RWPE2 (cell line): ENCODE data around the gene THSD4.
A peak's percentile ranks its signal among the peaks of the same experiment; 100 is the strongest.

ENCODE experiments used
- ATAC-seq: fragments of 200-7000 bp; cut with Tn5 transposase; 3 replicates; pipeline ENCODE4 v1.9.1; 2021; ENCODE audit warnings: low read depth
- DNase-seq: peaks from one replicate; pipeline ENCODE4 v3.0.0-alpha.2; 2020; ENCODE audit warnings: low spot score
- H3K27ac ChIP-seq: fragments of 450-650 bp; 2 replicates; pipeline ENCODE4 v1.5.1; 2017; ENCODE audit warnings: mild to moderate bottlenecking; ENCODE audit not compliant: poor library complexity, severe bottlenecking
- H3K27me3 ChIP-seq: fragments of 250-450 bp; sonication (Bioruptor Pico); 2 replicates; pipeline ENCODE4 v1.5.1; 2021; ENCODE audit warnings: mild to moderate bottlenecking, moderate library complexity; ENCODE audit not compliant: insufficient read depth, poor library complexity, severe bottlenecking
- H3K36me3 ChIP-seq: fragments of 250-450 bp; sonication (Bioruptor Pico); 2 replicates; pipeline ENCODE4 v1.5.1; 2020; ENCODE audit warnings: low read depth, mild to moderate bottlenecking, moderate library complexity
- H3K4me1 ChIP-seq: fragments of 250-450 bp; sonication (Bioruptor Pico); 2 replicates; pipeline ENCODE4 v1.5.1; 2021; ENCODE audit warnings: mild to moderate bottlenecking, moderate library complexity; ENCODE audit not compliant: insufficient read depth, poor library complexity, severe bottlenecking
- H3K4me3 ChIP-seq: fragments of 250-450 bp; sonication (Bioruptor Pico); 2 replicates; pipeline ENCODE4 v1.5.1; 2021; ENCODE audit warnings: mild to moderate bottlenecking, moderate library complexity; ENCODE audit not compliant: severe bottlenecking
- H3K9me3 ChIP-seq: fragments of 250-450 bp; sonication (Bioruptor Pico); 2 replicates; pipeline ENCODE4 v1.5.1; 2021; ENCODE audit warnings: mild to moderate bottlenecking, moderate library complexity; ENCODE audit not compliant: severe bottlenecking
- CTCF ChIP-seq: fragments of 450-650 bp; IDR thresholded peaks from one replicate; pipeline ENCODE4 v1.5.1; 2017; ENCODE audit warnings: mild to moderate bottlenecking, moderate library complexity; ENCODE audit not compliant: poor library complexity, severe bottlenecking

Gene THSD4

DNA sequence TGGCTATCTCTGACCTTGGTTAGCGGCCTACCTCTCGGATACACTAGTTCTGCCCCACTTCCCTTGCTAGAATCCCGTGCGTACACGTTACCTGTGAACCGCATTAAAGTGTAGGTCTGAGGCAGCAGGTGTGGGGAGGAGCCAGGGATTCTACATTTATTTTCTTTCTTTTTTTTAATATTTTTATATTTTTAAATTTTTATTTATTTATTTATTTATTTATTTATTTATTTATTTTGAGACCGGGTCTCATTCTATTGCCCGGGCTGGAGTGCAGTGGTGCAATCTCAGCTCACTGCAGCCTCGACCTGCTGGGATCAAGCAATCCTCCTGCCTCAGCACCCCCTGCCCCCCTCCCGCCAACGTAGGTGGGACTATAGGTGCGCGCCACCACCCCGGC lies 634.2 kb downstream of the THSD4 start:
- H3K27ac ChIP-seq, result peak overlapping the region; percentile 92
- H3K27me3 ChIP-seq, result no peaks in the 10 kb centered on the region
- TF ChIP-seq CTCF, result no peak
- DNase-seq (no peak), ATAC-seq (no peak)
- H3K4me3 ChIP-seq, result no peak overlapping the region
- peaks cover 50% of the 10 kb centered on the region for H3K4me1 ChIP-seq
- H3K9me3 ChIP-seq, result no peaks in the 10 kb centered on the region
- peaks cover 46% of the 10 kb centered on the region for H3K36me3 ChIP-seq

GRCh38 chr15:71752128-71752527 lies 636.9 kb downstream of the THSD4 start:
- TF ChIP-seq CTCF, result no peak
- H3K27me3 ChIP-seq, result no peaks in the 10 kb centered on the region
- H3K4me3 ChIP-seq, result no peak overlapping the region
- H3K9me3 ChIP-seq, result no peaks in the 10 kb centered on the region
- H3K4me1 ChIP-seq, result peaks cover 40% of the 10 kb centered on the region
- ATAC-seq, result no peak
- H3K36me3 ChIP-seq, result peaks cover 41% of the 10 kb centered on the region
- peak overlapping the region; percentile 88 for H3K27ac ChIP-seq
- DNase-seq, result no peak

DNA sequence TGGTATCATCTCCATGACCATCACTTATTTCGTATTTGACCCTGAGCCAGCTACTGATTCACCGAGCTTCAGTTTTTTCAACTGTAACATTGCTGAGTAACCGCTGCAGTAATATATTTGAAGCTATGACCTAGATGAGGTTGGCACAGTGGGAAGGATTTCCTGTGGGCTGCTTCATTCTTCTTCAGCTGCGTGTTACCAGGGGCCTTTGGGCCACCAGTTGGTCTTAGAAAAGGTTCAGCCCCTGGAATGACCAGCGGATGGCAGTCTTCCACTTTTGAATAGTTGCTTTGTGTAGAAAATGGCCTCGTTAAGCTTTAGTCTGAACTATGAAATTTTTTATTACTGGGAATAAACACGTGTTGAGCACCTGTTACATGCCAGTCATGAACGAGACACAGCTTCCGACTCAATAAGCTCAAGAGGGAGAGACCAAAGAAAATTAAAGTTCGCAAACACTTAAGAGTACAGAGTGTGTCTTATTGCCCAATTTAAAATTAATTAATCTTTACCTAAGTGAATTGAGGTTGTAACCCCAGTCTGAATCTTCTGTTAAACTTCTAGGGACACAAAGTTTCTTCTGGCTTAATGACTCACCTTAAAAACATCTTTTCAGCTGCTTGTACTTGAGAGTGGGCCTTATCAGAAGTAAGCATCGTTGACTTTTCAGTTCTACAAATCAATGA lies 637.5 kb downstream of the THSD4 start:
- no peak overlapping the region for H3K4me3 ChIP-seq
- H3K27me3 ChIP-seq, result no peaks in the 10 kb centered on the region
- peaks cover 41% of the 10 kb centered on the region for H3K36me3 ChIP-seq
- H3K9me3 ChIP-seq, result no peaks in the 10 kb centered on the region
- H3K27ac ChIP-seq, result peak overlapping the region; percentile 88
- peaks cover 35% of the 10 kb centered on the region for H3K4me1 ChIP-seq
- ATAC-seq (peak; percentile 86), DNase-seq (peak; percentile 84)
- peak; percentile 90 for TF ChIP-seq CTCF

DNA sequence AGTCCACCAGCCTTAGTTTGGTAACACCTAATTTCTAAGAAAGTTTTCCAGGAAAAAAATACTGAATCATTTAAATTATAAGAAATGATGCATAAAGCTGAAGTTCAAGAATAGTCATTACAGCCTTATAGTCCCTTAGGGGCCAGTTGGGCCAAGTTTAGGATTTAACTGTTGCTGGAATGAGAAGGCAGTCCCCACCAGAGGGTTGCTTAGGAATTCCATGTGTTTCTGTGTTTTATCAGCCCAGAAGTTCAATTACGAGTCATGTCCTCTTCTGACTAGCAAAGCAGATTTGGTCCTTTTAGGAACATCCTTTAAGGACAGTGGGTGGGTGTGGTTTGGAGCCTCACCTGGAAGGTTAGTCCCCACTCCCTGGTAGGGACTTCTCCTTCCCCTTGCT lies 638.1 kb downstream of the THSD4 start:
- peaks cover 29% of the 10 kb centered on the region for H3K4me1 ChIP-seq
- no peak for TF ChIP-seq CTCF
- DNase-seq (no peak), ATAC-seq (no peak; the same call in 2 of the 3 replicates)
- H3K9me3 ChIP-seq, result no peaks in the 10 kb centered on the region
- H3K36me3 ChIP-seq, result peaks cover 44% of the 10 kb centered on the region
- H3K27me3 ChIP-seq, result no peaks in the 10 kb centered on the region
- H3K27ac ChIP-seq, result peak overlapping the region; percentile 88
- H3K4me3 ChIP-seq, result no peak overlapping the region

- ATAC-seq (no peak), DNase-seq (no peak)
- TF ChIP-seq CTCF, result no peak
- H3K4me3 ChIP-seq, result no peak overlapping the region
- no peaks in the 10 kb centered on the region for H3K27me3 ChIP-seq
- H3K27ac ChIP-seq, result peak overlapping the region; percentile 88
- H3K4me1 ChIP-seq, result peaks cover 24% of the 10 kb centered on the region
- peaks cover 47% of the 10 kb centered on the region for H3K36me3 ChIP-seq
- H3K9me3 ChIP-seq, result peaks cover 2% of the 10 kb centered on the region
These were observed 639.4 kb downstream of the THSD4 start for GRCh38 chr15:71754660-71755059.
